Thyroid gland (tissue), 4 donors: Measurements from ENCODE around the gene TRIM65. TPM values are rescaled to one million over a fixed set of nuclear protein-coding genes. Genes with fewer than 3 reads are reported as not detected.
A peak's percentile ranks its signal among the peaks of the same experiment; 100 is the strongest.

Experiments
- DNase-seq, 2 donors: peaks; one replicate each; pipeline ENCODE4 v3.0.0-alpha.2; 2019
- H3K27ac ChIP-seq, 3 donors: fragments of 200-600 bp; sonication (generic); 1 replicate in 2 of 3; 2 replicates in 1 of 3; pipeline ENCODE4 v1.5.1; 2016 to 2019; ENCODE audit warnings: mild to moderate bottlenecking in 1 of 3, moderate library complexity in 1 of 3
- H3K27me3 ChIP-seq: fragments of 200-600 bp; sonication (generic); one replicate; pipeline ENCODE4 v1.5.1; 2019
- H3K36me3 ChIP-seq, 2 donors: fragments of 200-600 bp; sonication (generic); one replicate each; pipeline ENCODE4 v1.5.1; 2016 to 2019
- H3K4me1 ChIP-seq, 2 donors: fragments of 200-600 bp; sonication (generic); one replicate each; pipeline ENCODE4 v1.5.1; 2017 to 2019
- H3K4me3 ChIP-seq, 3 donors: fragments of 200-600 bp; sonication (generic); replicated peaks in 1 of 3; 1 replicate in 2 of 3; 2 replicates in 1 of 3; pipeline ENCODE4 v1.5.1; 2016; ENCODE audit warnings: mild to moderate bottlenecking in 1 of 3
- H3K9me3 ChIP-seq: fragments of 200-600 bp; sonication (generic); one replicate; pipeline ENCODE4 v1.5.1; 2017
- POLR2A ChIP-seq, 2 donors: fragments of 450-650 bp; IDR thresholded peaks; one replicate each; pipeline ENCODE4 v1.6.1; 2017; ENCODE audit warnings: antibody characterized with exemption in 2 of 2, mild to moderate bottlenecking in 2 of 2, moderate library complexity in 1 of 2
- WGBS, 2 donors: methylation state at CpG; one replicate each; pipeline ENCODE4 v1.1.5; 2017; 5-methylcytosine and 5-hydroxymethylcytosine counted together
- intact Hi-C: fragments of 100-400 bp; cut with DNase I; formaldehyde crosslinking; loops from one replicate; pipeline ENCODE4 v1.15.1; 2023
- total RNA-seq, 4 donors: library from RNA; depleted of rRNA; stranded (reverse); fragments of >200 nt; gene quantifications; one replicate each; pipeline ENCODE4 v1.2.3, GENCODE V29; 2016
- TF ChIP-seq, protein P1 (sequence below), 6 experiments: fragments of 200-600 bp in 3 of 6; fragments of 450-650 bp in 3 of 6; sonication (generic) in 3 of 6; IDR thresholded peaks; one replicate each; pipeline ENCODE4 v1.5.1; 2016 to 2019; ENCODE audit warnings: antibody characterized with exemption in 6 of 6, mild to moderate bottlenecking in 2 of 6, inconsistent platforms in 1 of 6, moderate library complexity in 1 of 6

Gene TRIM65
- total RNA-seq, 4 donors from 2014 or later, result 23.0 to 39.4 (median 31.8) TPM

DNA sequence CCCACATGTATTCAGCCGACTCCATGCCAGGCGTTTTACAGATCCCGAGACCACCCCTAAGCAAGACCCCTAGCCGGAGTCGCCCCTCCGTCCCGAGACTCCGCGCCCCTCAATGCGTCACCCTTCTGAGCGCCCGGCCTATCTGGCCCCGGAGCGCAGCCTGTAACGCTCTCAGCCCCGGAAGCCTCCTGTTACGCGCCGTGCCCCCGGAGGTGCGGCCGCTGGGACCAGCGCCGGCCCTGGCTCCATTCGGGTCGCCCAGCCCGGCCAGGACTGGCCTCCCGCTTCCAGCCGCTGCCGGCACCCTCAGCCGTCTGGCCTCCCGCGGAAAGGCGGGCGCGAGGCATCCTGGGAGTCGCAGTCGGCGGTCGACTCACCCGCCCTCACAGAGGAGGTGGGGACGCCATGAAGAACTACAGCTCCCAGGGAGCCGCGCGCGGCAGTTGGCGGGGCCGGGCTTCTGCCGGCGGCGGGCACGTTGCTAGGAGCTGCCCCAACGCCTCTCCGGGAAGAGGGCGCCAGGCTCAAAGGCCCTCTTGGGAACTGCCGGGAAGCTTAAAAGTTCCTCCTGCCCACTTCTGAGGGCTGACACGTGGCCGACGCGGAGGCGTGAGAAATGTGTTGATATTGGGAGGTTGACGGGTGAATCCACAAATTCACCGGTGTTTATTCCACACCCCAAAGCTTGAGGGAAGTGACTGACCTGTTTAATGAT lies 44.1 kb upstream of the TRIM65 start, which contains the start of gene FBF1:
FBF1 (minus strand) TSS at position 316 of the 715 bp plus-strand sequence. CDS start 2,893 bp downstream, outside the sequence.
- Histone ChIP-seq H3K36me3 (peaks cover under 1 to 2% of the 10 kb centered on the region in 2 donors), H3K4me1 (peaks cover 7 to 13% of the 10 kb centered on the region in 2 donors), H3K9me3 (no peaks in the 10 kb centered on the region), H3K27me3 (no peaks in the 10 kb centered on the region), H3K27ac (peak within 1 kb of the TSS; percentile 41 to 75 (median 75)), H3K4me3 (peak within 1 kb of the TSS; percentile 56 to 80 (median 71))
- DNase-seq, result peak; percentile 96 to 97
- TF ChIP-seq POLR2A (IDR thresholded peaks at IDR 0.05), result peak; percentile 76 to 95
- TF ChIP-seq, protein P1, sequence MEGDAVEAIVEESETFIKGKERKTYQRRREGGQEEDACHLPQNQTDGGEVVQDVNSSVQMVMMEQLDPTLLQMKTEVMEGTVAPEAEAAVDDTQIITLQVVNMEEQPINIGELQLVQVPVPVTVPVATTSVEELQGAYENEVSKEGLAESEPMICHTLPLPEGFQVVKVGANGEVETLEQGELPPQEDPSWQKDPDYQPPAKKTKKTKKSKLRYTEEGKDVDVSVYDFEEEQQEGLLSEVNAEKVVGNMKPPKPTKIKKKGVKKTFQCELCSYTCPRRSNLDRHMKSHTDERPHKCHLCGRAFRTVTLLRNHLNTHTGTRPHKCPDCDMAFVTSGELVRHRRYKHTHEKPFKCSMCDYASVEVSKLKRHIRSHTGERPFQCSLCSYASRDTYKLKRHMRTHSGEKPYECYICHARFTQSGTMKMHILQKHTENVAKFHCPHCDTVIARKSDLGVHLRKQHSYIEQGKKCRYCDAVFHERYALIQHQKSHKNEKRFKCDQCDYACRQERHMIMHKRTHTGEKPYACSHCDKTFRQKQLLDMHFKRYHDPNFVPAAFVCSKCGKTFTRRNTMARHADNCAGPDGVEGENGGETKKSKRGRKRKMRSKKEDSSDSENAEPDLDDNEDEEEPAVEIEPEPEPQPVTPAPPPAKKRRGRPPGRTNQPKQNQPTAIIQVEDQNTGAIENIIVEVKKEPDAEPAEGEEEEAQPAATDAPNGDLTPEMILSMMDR (IDR thresholded peaks at IDR 0.05), result peak in 1 of 6 experiments; percentile 21
- intact Hi-C loops, result loop anchor here (5.0 kb wide), 1 partner anchor 41 kb away; no protein-coding TSS in a partner anchor
- 0% methylated on average over 16 to 18 of the region's 63 CpGs for WGBS, 2 donors

DNA sequence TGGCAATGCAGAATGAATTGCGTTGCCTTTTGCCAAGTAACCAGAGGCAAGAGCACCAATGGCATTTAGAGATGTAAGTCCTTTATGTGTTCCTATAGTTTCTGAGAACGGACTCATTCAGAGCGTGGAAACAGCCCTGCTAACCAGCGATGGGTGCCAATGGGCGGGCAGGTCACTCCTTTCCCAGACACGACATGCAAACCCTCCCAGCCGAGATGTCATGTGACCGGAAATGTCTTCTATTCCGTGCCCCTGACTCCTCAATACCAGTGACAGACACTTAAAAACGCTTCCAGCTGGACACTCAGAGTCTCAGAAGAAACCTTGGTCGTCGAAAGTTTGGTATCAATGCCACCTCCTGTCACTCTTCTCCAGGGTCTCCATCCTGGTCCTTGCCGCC lies 40.9 kb upstream of the TRIM65 start:
- Histone ChIP-seq H3K4me1 (peaks cover 7 to 13% of the 10 kb centered on the region in 2 donors), H3K36me3 (no peaks in the 10 kb centered on the region), H3K27ac (no peak overlapping the region), H3K4me3 (no peak overlapping the region), H3K9me3 (no peaks in the 10 kb centered on the region), H3K27me3 (no peaks in the 10 kb centered on the region)
- no peak for TF ChIP-seq POLR2A (IDR thresholded peaks at IDR 0.05)
- TF ChIP-seq, protein P1 (IDR thresholded peaks at IDR 0.05), result no peak
- intact Hi-C loops, result no loop called here
- WGBS, 2 donors, result 87 to 91% methylated on average over 12 to 13 of the region's 13 CpGs
- DNase-seq, result no peak

DNA sequence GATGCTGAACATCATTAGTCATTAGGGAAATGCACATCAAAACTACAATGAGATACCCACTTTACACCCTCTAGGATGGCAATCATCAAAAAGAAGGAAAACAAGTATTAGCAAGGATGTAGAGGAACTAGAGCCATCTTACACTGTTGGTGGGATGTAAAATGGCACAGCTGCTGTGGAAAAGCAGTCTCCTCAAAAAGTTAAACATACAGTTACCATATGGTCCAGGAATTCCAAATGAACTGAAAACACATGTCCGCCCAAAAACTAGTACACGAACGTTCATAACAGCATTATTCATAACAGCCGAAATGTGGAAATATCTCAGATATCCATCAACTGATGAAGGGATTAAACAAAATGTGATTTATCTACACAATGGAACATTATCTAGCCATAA lies 37.1 kb upstream of the TRIM65 start:
- DNase-seq, result no peak
- Histone ChIP-seq H3K36me3 (no peaks in the 10 kb centered on the region), H3K4me1 (peaks cover 0 to 18% of the 10 kb centered on the region in 2 donors), H3K27ac (no peak overlapping the region), H3K27me3 (no peaks in the 10 kb centered on the region), H3K4me3 (no peak overlapping the region), H3K9me3 (no peaks in the 10 kb centered on the region)
- WGBS, 2 donors, result 89 to 90% methylated on average over 4 of the region's 4 CpGs
- intact Hi-C loops, result no loop called here
- TF ChIP-seq POLR2A (IDR thresholded peaks at IDR 0.05), result no peak
- TF ChIP-seq, protein P1 (IDR thresholded peaks at IDR 0.05), result no peak

DNA sequence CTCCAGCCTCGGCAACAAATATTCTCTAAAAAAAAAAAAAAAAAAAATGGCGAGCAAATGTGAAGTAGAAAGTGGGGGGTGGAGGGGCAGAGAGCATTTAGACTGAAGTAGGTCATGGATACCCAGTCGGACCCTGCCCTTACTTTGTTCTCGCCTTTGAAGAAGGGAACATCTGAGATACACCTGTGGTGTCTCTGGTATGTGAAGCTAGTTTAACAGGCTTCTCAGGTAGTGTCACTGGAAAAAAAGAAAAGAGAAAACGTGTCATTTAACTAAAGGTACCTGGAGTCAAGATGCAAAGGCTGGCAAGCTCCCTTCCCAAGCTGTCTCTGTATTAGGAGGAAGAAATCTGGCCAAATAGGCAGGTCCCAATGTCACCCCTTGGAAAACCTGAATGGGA lies 36.1 kb upstream of the TRIM65 start:
- Histone ChIP-seq H3K4me3 (no peak overlapping the region), H3K4me1 (peaks cover 0 to 18% of the 10 kb centered on the region in 2 donors), H3K27me3 (no peaks in the 10 kb centered on the region), H3K36me3 (no peaks in the 10 kb centered on the region), H3K27ac (no peak overlapping the region), H3K9me3 (no peaks in the 10 kb centered on the region)
- intact Hi-C loops, result no loop called here
- no peak for DNase-seq
- TF ChIP-seq, protein P1 (IDR thresholded peaks at IDR 0.05), result no peak
- no peak for TF ChIP-seq POLR2A (IDR thresholded peaks at IDR 0.05)
- 82 to 84% methylated on average over 5 of the region's 5 CpGs for WGBS, 2 donors

DNA sequence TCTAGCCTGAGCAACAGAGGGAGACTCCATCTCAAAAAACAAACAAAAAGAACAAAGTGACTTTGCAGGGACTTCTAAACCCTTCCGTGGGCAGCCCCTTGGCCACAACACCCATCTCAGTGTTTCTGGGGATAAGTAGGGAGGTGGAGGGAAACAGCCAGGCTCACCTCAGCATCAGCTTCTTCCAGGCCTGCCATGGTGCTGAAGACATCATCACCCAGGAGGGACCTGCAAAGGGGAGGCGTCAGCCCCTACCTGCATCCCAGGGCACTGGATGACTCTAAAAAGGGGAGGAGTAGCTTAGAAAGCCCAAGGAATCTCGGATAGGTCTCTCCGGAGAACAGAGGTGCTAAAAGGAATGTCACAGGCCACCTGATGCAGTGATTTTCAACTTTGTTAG lies 34.3 kb upstream of the TRIM65 start:
- no peak overlapping the region for H3K4me3 ChIP-seq
- H3K36me3 ChIP-seq, result no peaks in the 10 kb centered on the region
- H3K4me1 ChIP-seq, result peaks cover 0 to 18% of the 10 kb centered on the region in 2 donors
- no peaks in the 10 kb centered on the region for H3K9me3 ChIP-seq
- WGBS, 2 donors, result 76 to 77% methylated on average over 4 of the region's 4 CpGs
- TF ChIP-seq POLR2A (IDR thresholded peaks at IDR 0.05), result no peak
- TF ChIP-seq, protein P1 (IDR thresholded peaks at IDR 0.05), result no peak
- no peaks in the 10 kb centered on the region for H3K27me3 ChIP-seq
- intact Hi-C loops, result no loop called here
- DNase-seq, result no peak
- H3K27ac ChIP-seq, result peak overlapping the region in 1 of 3 donors; percentile 45
